H1 (cell line): ENCODE data around the gene CASP9. TPM values are rescaled to one million over a fixed set of nuclear protein-coding genes. Genes with fewer than 3 reads are reported as not detected.

Source experiments
- CTCF ChIA-PET: fragments of 300-600 bp; sonication (Branson Sonifier 250); formaldehyde crosslinking; loops from one replicate; lab custom pipeline; 2021; ENCODE audit not compliant: partially characterized antibody; lab: Charles Lee
- POLR2A ChIA-PET: fragments of 300-600 bp; sonication (Branson Sonifier 250); formaldehyde crosslinking; loops from one replicate; lab custom pipeline; 2021; ENCODE audit warnings: inconsistent platforms; ENCODE audit not compliant: partially characterized antibody; lab: Charles Lee
- DNase-seq, 2 experiments: peaks; one replicate each; pipeline versions ENCODE4 v3.0.0 to v3.0.0-alpha.2; 2010 to 2022; ENCODE audit warnings: low spot score in 2 of 2, low read depth in 1 of 2, mixed read lengths in 1 of 2
- FAIRE-seq: peaks from 2 replicates; lab custom pipeline; 2011; peaks lifted over from hg19 to GRCh38; lab: Jason Lieb, UNC
- H2AFZ ChIP-seq: 2 replicates; pipeline ENCODE4 v1.8.1; 2012; ENCODE audit warnings: low read length, inconsistent platforms
- H2AK5ac ChIP-seq: 2 replicates; pipeline ENCODE4 v1.6.1; 2013; ENCODE audit warnings: low read depth, low read length
- H2BK120ac ChIP-seq: replicated peaks from 2 replicates; pipeline ENCODE3; 2013; ENCODE audit warnings: low read depth, low read length, inconsistent platforms
- H2BK12ac ChIP-seq: 2 replicates; pipeline ENCODE4 v1.6.1; 2013; ENCODE audit warnings: low read depth, low read length
- H2BK15ac ChIP-seq: 2 replicates; pipeline ENCODE4 v1.6.1; 2013; ENCODE audit warnings: low read length
- H2BK20ac ChIP-seq: 2 replicates; pipeline ENCODE4 v1.6.1; 2013; ENCODE audit warnings: low read length
- H2BK5ac ChIP-seq: 2 replicates; pipeline ENCODE4 v1.6.1; 2013; ENCODE audit warnings: low read depth, low read length
- H3K14ac ChIP-seq: 2 replicates; pipeline ENCODE4 v1.6.1; 2013; ENCODE audit warnings: inconsistent platforms; ENCODE audit not compliant: insufficient read length
- H3K18ac ChIP-seq: 2 replicates; pipeline ENCODE4 v1.6.1; 2013; ENCODE audit warnings: low read length; ENCODE audit errors: extremely low read depth
- H3K23ac ChIP-seq: 2 replicates; pipeline ENCODE4 v1.6.1; 2013; ENCODE audit warnings: inconsistent platforms; ENCODE audit not compliant: insufficient read length
- H3K23me2 ChIP-seq: 2 replicates; pipeline ENCODE4 v1.6.1; 2013; ENCODE audit warnings: low read depth, low read length
- H3K27ac ChIP-seq: 2 replicates; pipeline ENCODE4 v1.6.1; 2011; ENCODE audit warnings: low read depth, low read length, inconsistent platforms
- H3K27me3 ChIP-seq, 4 experiments: replicated peaks in 1 of 4; 1 replicate in 1 of 4; 2 replicates in 3 of 4; pipeline versions ENCODE4 v1.6.1 to v1.8.1; 2011 to 2013; ENCODE audit warnings: low read length in 3 of 4, mild to moderate bottlenecking in 3 of 4, inconsistent platforms in 2 of 4, mixed read lengths in 2 of 4, moderate library complexity in 1 of 4; ENCODE audit not compliant: control insufficient read depth in 3 of 4, insufficient read depth in 3 of 4; ENCODE audit errors: extremely low read depth in 1 of 4
- H3K36me3 ChIP-seq, 4 experiments: 2 replicates each; pipeline versions ENCODE4 v1.6.1 to v1.8.1; 2011 to 2013; ENCODE audit warnings: mild to moderate bottlenecking in 4 of 4, low read length in 3 of 4, moderate library complexity in 2 of 4, control low read depth in 1 of 4, inconsistent platforms in 1 of 4; ENCODE audit not compliant: insufficient read depth in 4 of 4, control insufficient read depth in 2 of 4
- H3K4ac ChIP-seq: replicated peaks from 2 replicates; pipeline ENCODE3; 2013; ENCODE audit warnings: low read length, low read depth, mixed read lengths, inconsistent platforms; ENCODE audit not compliant: insufficient read length
- H3K4me1 ChIP-seq, 4 experiments: replicated peaks in 1 of 4; 1 replicate in 1 of 4; 2 replicates in 3 of 4; pipeline versions ENCODE4 v1.6.1 to v1.8.1; 2011 to 2013; ENCODE audit warnings: low read length in 3 of 4, inconsistent platforms in 2 of 4, mixed read lengths in 1 of 4; ENCODE audit not compliant: insufficient read depth in 4 of 4, control insufficient read depth in 3 of 4
- H3K4me2 ChIP-seq, 2 experiments: 2 replicates each; pipeline versions ENCODE4 v1.6.1 to v1.8.1; 2011 to 2013; ENCODE audit warnings: low read depth in 2 of 2, low read length in 2 of 2, control low read depth in 1 of 2, inconsistent platforms in 1 of 2, mild to moderate bottlenecking in 1 of 2; ENCODE audit not compliant: insufficient read depth in 1 of 2
- H3K4me3 ChIP-seq, 4 experiments: fragments of 200-600, 300-600 bp in 1 of 4; sonication (generic), shearing (Covaris generic), sonication (Bioruptor Twin) in 1 of 4; 2 replicates each; pipeline versions ENCODE4 v1.5.1 to v1.8.1; 2011 to 2016; ENCODE audit warnings: low read length in 4 of 4, low read depth in 3 of 4, control low read depth in 2 of 4, inconsistent platforms in 2 of 4, mild to moderate bottlenecking in 2 of 4, mixed read lengths in 1 of 4, moderate library complexity in 1 of 4; ENCODE audit not compliant: insufficient read depth in 2 of 4; ENCODE audit errors: extremely low read depth in 1 of 4
- H3K56ac ChIP-seq: replicated peaks from 2 replicates; pipeline ENCODE3; 2013; ENCODE audit warnings: low read depth, mild to moderate bottlenecking, mixed read lengths, low read length, inconsistent platforms; ENCODE audit not compliant: insufficient read length
- H3K79me1 ChIP-seq: 2 replicates; pipeline ENCODE4 v1.6.1; 2013; ENCODE audit warnings: low read depth, low read length, control low read depth
- H3K79me2 ChIP-seq, 2 experiments: 2 replicates each; pipeline versions ENCODE4 v1.6.1 to v1.8.1; 2012 to 2013; ENCODE audit warnings: low read length in 2 of 2, mild to moderate bottlenecking in 2 of 2, inconsistent platforms in 1 of 2; ENCODE audit not compliant: insufficient read depth in 2 of 2, control insufficient read depth in 1 of 2
- H3K9ac ChIP-seq, 4 experiments: replicated peaks in 1 of 4; 1 replicate in 1 of 4; 2 replicates in 3 of 4; pipeline versions ENCODE4 v1.6.1 to v1.8.1; 2011 to 2013; ENCODE audit warnings: low read depth in 3 of 4, low read length in 3 of 4, control low read depth in 2 of 4, mild to moderate bottlenecking in 2 of 4, moderate library complexity in 2 of 4, inconsistent platforms in 1 of 4; ENCODE audit errors: extremely low read depth in 1 of 4
- H3K9me3 ChIP-seq, 2 experiments: 2 replicates each; pipeline versions ENCODE4 v1.6.1 to v1.8.1; 2012 to 2013; ENCODE audit warnings: mild to moderate bottlenecking in 2 of 2, moderate library complexity in 2 of 2, control low read depth in 1 of 2, inconsistent platforms in 1 of 2, low read depth in 1 of 2, low read length in 1 of 2, mixed read lengths in 1 of 2; ENCODE audit not compliant: insufficient read depth in 2 of 2
- H4K20me1 ChIP-seq, 2 experiments: replicated peaks in 1 of 2; 2 replicates each; pipeline versions ENCODE3 to v1.8.1; 2011 to 2013; ENCODE audit warnings: inconsistent platforms in 2 of 2, low read length in 2 of 2, mild to moderate bottlenecking in 1 of 2; ENCODE audit not compliant: insufficient read depth in 2 of 2, control insufficient read depth in 1 of 2
- H4K5ac ChIP-seq: 2 replicates; pipeline ENCODE4 v1.6.1; 2013; ENCODE audit warnings: low read length, low read depth, mixed read lengths, inconsistent platforms; ENCODE audit not compliant: insufficient read length
- H4K8ac ChIP-seq: 2 replicates; pipeline ENCODE4 v1.8.0; 2013; ENCODE audit warnings: mild to moderate bottlenecking, moderate library complexity, low read length, inconsistent platforms; ENCODE audit not compliant: insufficient read depth; ENCODE audit errors: extremely low read depth
- H4K91ac ChIP-seq: replicated peaks from 2 replicates; pipeline ENCODE3; 2013; ENCODE audit warnings: low read length, mixed read lengths, inconsistent platforms; ENCODE audit not compliant: insufficient read length
- ASH2L ChIP-seq: fragments of 200-600, 300-600 bp; sonication (generic); IDR thresholded peaks from one replicate; pipeline ENCODE4 v1.7.1; 2017; ENCODE audit warnings: low read length
- CEBPB ChIP-seq: IDR thresholded peaks from 2 replicates; pipeline ENCODE4 v1.6.1; 2012; ENCODE audit warnings: low read depth, low read length
- CHD1 ChIP-seq: IDR thresholded peaks from 2 replicates; pipeline ENCODE4 v1.6.1; 2012; ENCODE audit warnings: low read depth, low read length, improper control_type of control experiment
- POLR2A ChIP-seq, 2 experiments: IDR thresholded peaks; 1 replicate in 1 of 2; 2 replicates in 1 of 2; pipeline ENCODE4 v1.6.1; 2011; ENCODE audit warnings: low read depth in 2 of 2, low read length in 2 of 2, mild to moderate bottlenecking in 2 of 2; ENCODE audit errors: control extremely low read depth in 1 of 2
- RFX5 ChIP-seq: IDR thresholded peaks from 2 replicates; pipeline ENCODE4 v1.6.1; 2011; ENCODE audit warnings: low read depth, low read length, improper control_type of control experiment, borderline replicate concordance
- SP1 ChIP-seq: IDR thresholded peaks from 2 replicates; pipeline ENCODE4 v1.6.1; 2011; ENCODE audit warnings: low read depth, low read length
- SP2 ChIP-seq: IDR thresholded peaks from 2 replicates; pipeline ENCODE4 v1.6.1; 2012; ENCODE audit warnings: mild to moderate bottlenecking, low read length, inconsistent platforms
- WGBS, 2 experiments: shearing (Covaris generic) in 1 of 2; methylation state at CpG; one replicate each; pipeline versions ENCODE4 v1.1.6 to v1.1.7; 2013 to 2015; ENCODE audit warnings: low lambda C conversion rate in 2 of 2, mixed read lengths in 2 of 2, inconsistent platforms in 1 of 2, low coverage in 1 of 2, missing lambda C conversion rate in 1 of 2; ENCODE audit not compliant: insufficient replicate concordance in 2 of 2, insufficient coverage in 1 of 2, insufficient read length in 1 of 2; ENCODE audit errors: extremely low coverage in 1 of 2, missing lambda C conversion rate in 1 of 2; 5-methylcytosine and 5-hydroxymethylcytosine counted together
- polyA plus RNA-seq, 7 experiments: library from polyadenylated mRNA; depleted of rRNA in 3 of 7; stranded (reverse) in 5 of 7; unstranded in 2 of 7; fragments of >200 nt in 5 of 7; fragments of 200-250 nt in 2 of 7; gene quantifications; 1 replicate in 5 of 7; 2 replicates in 1 of 7; 4 replicates in 1 of 7; pipeline versions ENCODE4 v1.2.1 to v1.2.3, GENCODE V29; 2011 to 2013; ENCODE audit warnings: missing spikeins in 2 of 7, mixed read lengths in 2 of 7
- total RNA-seq: library from RNA; stranded (reverse); fragmentation: NEBNext Ultra II Directional; extraction: Animal tissue kit (Norgen Biotek cat#: 25700); gene quantifications from 2 replicates; pipeline ENCODE4 v1.2.1, GENCODE V29; 2021
- TF ChIP-seq, protein P1 (sequence below): IDR thresholded peaks from 2 replicates; pipeline ENCODE4 v1.6.1; 2012; ENCODE audit warnings: low read length, inconsistent platforms
- TF ChIP-seq, protein P2 (sequence below): IDR thresholded peaks from 2 replicates; pipeline ENCODE4 v1.6.1; 2011; ENCODE audit warnings: low read depth, mild to moderate bottlenecking, low read length; ENCODE audit not compliant: insufficient read depth

The CASP9 gene
- total and polyA plus RNA-seq, 2 of the 8 experiments (the other 6 are each of a cell fraction or from before 2014, with no cell fraction given), result 14.8 to 36.3 TPM

GRCh38 chr1:15542388-15543250, 18.6 kb upstream of the CASP9 start:
- no peaks in the 10 kb centered on the region for H3K79me1 ChIP-seq
- no peaks in the 10 kb centered on the region for H3K9me3 ChIP-seq
- H3K79me2 ChIP-seq, result no peaks in the 10 kb centered on the region
- DNase-seq, result no peak
- TF ChIP-seq, protein P1, sequence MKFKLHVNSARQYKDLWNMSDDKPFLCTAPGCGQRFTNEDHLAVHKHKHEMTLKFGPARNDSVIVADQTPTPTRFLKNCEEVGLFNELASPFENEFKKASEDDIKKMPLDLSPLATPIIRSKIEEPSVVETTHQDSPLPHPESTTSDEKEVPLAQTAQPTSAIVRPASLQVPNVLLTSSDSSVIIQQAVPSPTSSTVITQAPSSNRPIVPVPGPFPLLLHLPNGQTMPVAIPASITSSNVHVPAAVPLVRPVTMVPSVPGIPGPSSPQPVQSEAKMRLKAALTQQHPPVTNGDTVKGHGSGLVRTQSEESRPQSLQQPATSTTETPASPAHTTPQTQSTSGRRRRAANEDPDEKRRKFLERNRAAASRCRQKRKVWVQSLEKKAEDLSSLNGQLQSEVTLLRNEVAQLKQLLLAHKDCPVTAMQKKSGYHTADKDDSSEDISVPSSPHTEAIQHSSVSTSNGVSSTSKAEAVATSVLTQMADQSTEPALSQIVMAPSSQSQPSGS, result no peak
- TF ChIP-seq ASH2L (no peak), CEBPB (no peak), CHD1 (no peak), RFX5 (no peak), SP1 (no peak), SP2 (no peak), POLR2A (IDR thresholded peaks at IDR 0.05; ENCODE audit: control extremely low read depth in 1 of 2, low read depth in 2 of 2, low read length in 2 of 2) (no peak)
- TF ChIP-seq, protein P2, sequence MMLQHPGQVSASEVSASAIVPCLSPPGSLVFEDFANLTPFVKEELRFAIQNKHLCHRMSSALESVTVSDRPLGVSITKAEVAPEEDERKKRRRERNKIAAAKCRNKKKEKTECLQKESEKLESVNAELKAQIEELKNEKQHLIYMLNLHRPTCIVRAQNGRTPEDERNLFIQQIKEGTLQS, result no peak
- no peaks in the 10 kb centered on the region for H3K4me1 ChIP-seq
- FAIRE-seq, result no peak
- no peaks in the 10 kb centered on the region for H3K23me2 ChIP-seq
- no peak overlapping the region for H2BK120ac ChIP-seq
- H3K23ac ChIP-seq, result no peak overlapping the region
- H2BK20ac ChIP-seq, result no peak overlapping the region
- no peak overlapping the region for H3K4me3 ChIP-seq
- H4K8ac ChIP-seq, result no peak overlapping the region
- H4K20me1 ChIP-seq, result no peaks in the 10 kb centered on the region
- no peak overlapping the region for H2BK5ac ChIP-seq
- H3K56ac ChIP-seq, result no peak overlapping the region
- H3K18ac ChIP-seq, result no peak overlapping the region
- H3K14ac ChIP-seq, result no peak overlapping the region
- CTCF ChIA-PET, result no interaction called here
- H2AK5ac ChIP-seq, result no peak overlapping the region
- no peak overlapping the region for H2BK15ac ChIP-seq
- no peak overlapping the region for H3K9ac ChIP-seq
- no peak overlapping the region for H2AFZ ChIP-seq
- POLR2A ChIA-PET, result interaction anchor here (1.1 kb wide), 1 partner anchor 13 kb away, joined by 4 read pairs; no protein-coding TSS in a partner anchor
- H2BK12ac ChIP-seq, result no peak overlapping the region
- no peak overlapping the region for H3K4me2 ChIP-seq
- H3K4ac ChIP-seq, result no peak overlapping the region
- H3K27ac ChIP-seq, result no peak overlapping the region
- 89% methylated on average over 7 of the region's 7 CpGs; no CpG with 5 or more reads in 1 of the 2 experiments for WGBS, 2 experiments
- peaks cover 4 to 55% (median 22%) of the 10 kb centered on the region in 4 experiments for H3K36me3 ChIP-seq
- no peak overlapping the region for H4K91ac ChIP-seq
- no peaks in the 10 kb centered on the region for H3K27me3 ChIP-seq
- no peak overlapping the region for H4K5ac ChIP-seq
